Heart right ventricle (tissue), 16 donors: Measurements from ENCODE around the gene COL4A4. TPM values are rescaled to one million over a fixed set of nuclear protein-coding genes. Genes with fewer than 3 reads are reported as not detected.

Source experiments
- ATAC-seq, 8 donors: fragments of 200-7000 bp; cut with Tn5 transposase; one replicate each; pipeline ENCODE4 v1.9.1; 2020; ENCODE audit warnings: mild to moderate bottlenecking in 8 of 8, moderate library complexity in 8 of 8, moderate number of reproducible peaks in 1 of 8
- DNase-seq, 2 donors: peaks; one replicate each; pipeline ENCODE4 v3.0.0-alpha.2; 2020
- H3K27ac ChIP-seq, 10 donors: fragments of 200-600 bp; sonication (generic) in 2 of 10; one replicate each; pipeline versions ENCODE4 v1.5.0 to v1.8.0; 2020 to 2022; ENCODE audit warnings: mild to moderate bottlenecking in 3 of 10
- H3K27me3 ChIP-seq, 7 donors: fragments of 200-600 bp; one replicate each; pipeline ENCODE4 v1.8.0; 2021 to 2022; ENCODE audit warnings: mild to moderate bottlenecking in 2 of 7
- H3K36me3 ChIP-seq, 9 donors: fragments of 200-600 bp; sonication (generic) in 1 of 9; one replicate each; pipeline versions ENCODE4 v1.5.0 to v1.8.0; 2020 to 2022; ENCODE audit warnings: mild to moderate bottlenecking in 2 of 9
- H3K4me1 ChIP-seq, 9 donors: fragments of 200-600 bp; sonication (generic) in 1 of 9; one replicate each; pipeline versions ENCODE4 v1.5.0 to v1.8.0; 2020 to 2022; ENCODE audit warnings: mild to moderate bottlenecking in 4 of 9
- H3K4me3 ChIP-seq, 10 donors: fragments of 200-600 bp; sonication (generic) in 2 of 10; one replicate each; pipeline versions ENCODE4 v1.5.0 to v1.8.0; 2020 to 2022; ENCODE audit warnings: mild to moderate bottlenecking in 7 of 10, moderate library complexity in 2 of 10
- H3K9me3 ChIP-seq, 11 donors: fragments of 200-600 bp in 10 of 11; sonication (generic) in 2 of 11; one replicate each; pipeline versions ENCODE4 v1.5.0 to v1.8.0; 2013 to 2022; ENCODE audit warnings: mild to moderate bottlenecking in 2 of 11, control low read depth in 1 of 11, moderate library complexity in 1 of 11
- CTCF ChIP-seq, 9 donors: fragments of 200-600 bp; sonication (generic) in 2 of 9; IDR thresholded peaks; one replicate each; pipeline versions ENCODE4 v1.5.0 to v1.8.0; 2021 to 2022; ENCODE audit warnings: antibody characterized with exemption in 9 of 9, mild to moderate bottlenecking in 5 of 9, moderate library complexity in 1 of 9
- WGBS, 2 donors: extraction: QIAGEN DNeasy Blood & Tissue Kit; methylation state at CpG; one replicate each; pipeline ENCODE4 v1.1.7; 2013; ENCODE audit warnings: inconsistent platforms in 1 of 2; 5-methylcytosine and 5-hydroxymethylcytosine counted together
- intact Hi-C, 10 donors: fragments of 100-400 bp; cut with DNase I; formaldehyde crosslinking; loops; one replicate each; pipeline versions ENCODE4 v1.11.1 to v1.14.2; 2022
- polyA plus RNA-seq, 2 donors: library from polyadenylated mRNA; stranded (reverse); fragments of 200-250 nt; gene quantifications; one replicate each; pipeline ENCODE4 v1.2.3, GENCODE V29; 2013
- total RNA-seq, 10 donors: library from RNA; stranded (reverse); fragmentation: NEBNext Ultra II Directional in 3 of 10; extraction: Animal tissue kit (Norgen Biotek cat#: 25700) in 3 of 10; gene quantifications; one replicate each; pipeline versions ENCODE4 v1.2.1 to v1.2.4, GENCODE V29; 2021 to 2023
- donor health status: Arrhythmogenic right ventricular cardiomyopathy.
- donor health status: ischemic (EF 13 %, LVEDD 7.1; RV severe dilation, severe dysfunction).
- donor health status: healthy with polysubstance abuse.
- donor health status: DM: no; HTN: yes; CAD: no.
- donor health status: DM: no; HTN: no; CAD: no.
- donor health status: ischemic (EF 25% LVEDD 6.9; RV normal size, moderate dysfunction).
- donor health status: ischemic (EF 25% LVEDD 5.7; RV mildly dilated, moderate dysfunction).
- donor health status: healthy.
- donor health status: DM: yes; HTN: yes; CAD: no.
- donor health status: Ischemic cardiomyopathy.
- donor health status: ischemic (EF 35%, LVEDD 5.7; RV mildly dilated, moderate dysfunction).
- donor health status: nonischemic (EF 11% LVEDD 7.7; RV severe dilation, severe dysfunction).
- donor health status: DM: yes; HTN: yes; CAD: no.
- donor health status: PGD.
- donor health status: ischemic (EF 29% LVEDD 5.4; RV normal size, mild dysfunction).
- donor health status: nonischemic (EF 23%, LVEDD 6.1; RV moderate dilation, normal function).

The COL4A4 gene
- total and polyA plus RNA-seq, 12 donors = 0.84 to 11.4 (median 4.1) TPM

GRCh38 chr2:226994775-226995174 lies 169.2 kb downstream of the COL4A4 start:
- WGBS, 2 donors = 84 to 95% methylated on average over 4 of the region's 4 CpGs
- H3K27ac ChIP-seq = no peak overlapping the region
- H3K4me1 ChIP-seq = peaks cover 0 to 6% (median 0%) of the 10 kb centered on the region in 9 donors
- no peak overlapping the region for H3K4me3 ChIP-seq
- no peaks in the 10 kb centered on the region for H3K27me3 ChIP-seq
- intact Hi-C loops = loop anchor here in 1 of 10 donors (10.0 kb wide), 1 partner anchor 1110 kb away; no protein-coding TSS in a partner anchor
- DNase-seq = no peak
- no peak for TF ChIP-seq CTCF (IDR thresholded peaks at IDR 0.05)
- ATAC-seq = no peak
- no peaks in the 10 kb centered on the region for H3K9me3 ChIP-seq
- H3K36me3 ChIP-seq = peaks cover 0 to 51% (median 15%) of the 10 kb centered on the region in 9 donors

- WGBS, 2 donors = 76 to 80% methylated on average over 4 of the region's 4 CpGs
These were observed 170.8 kb downstream of the COL4A4 start for GRCh38 chr2:226993171-226993570.

GRCh38 chr2:226991663-226992062 lies 172.3 kb downstream of the COL4A4 start:
- DNase-seq (no peak), ATAC-seq (no peak)
- H3K27me3 ChIP-seq = no peaks in the 10 kb centered on the region
- peaks cover 0 to 28% (median 10%) of the 10 kb centered on the region in 9 donors for H3K36me3 ChIP-seq
- intact Hi-C loops = loop anchor here in 1 of 10 donors (10.0 kb wide), 1 partner anchor 1107 kb away; no protein-coding TSS in a partner anchor
- H3K9me3 ChIP-seq = peaks cover 0 to 2% (median 0%) of the 10 kb centered on the region in 11 donors
- WGBS, 2 donors = 85 to 88% methylated on average over 2 of the region's 2 CpGs
- no peak overlapping the region for H3K4me3 ChIP-seq
- no peak overlapping the region for H3K27ac ChIP-seq
- peaks cover 0 to 6% (median 0%) of the 10 kb centered on the region in 9 donors for H3K4me1 ChIP-seq
- no peak for TF ChIP-seq CTCF (IDR thresholded peaks at IDR 0.05)

More at GRCh38 chr2:226993171-226993570, 170.8 kb downstream of the COL4A4 start:
- no peak for ATAC-seq
- no peak for DNase-seq
- no peak overlapping the region for H3K27ac ChIP-seq
- peaks cover 0 to 36% (median 10%) of the 10 kb centered on the region in 9 donors for H3K36me3 ChIP-seq
- no peaks in the 10 kb centered on the region for H3K9me3 ChIP-seq
- H3K4me1 ChIP-seq = peaks cover 0 to 6% (median 0%) of the 10 kb centered on the region in 9 donors
- TF ChIP-seq CTCF (IDR thresholded peaks at IDR 0.05) = no peak
- intact Hi-C loops = loop anchor here in 1 of 10 donors (10.0 kb wide), 1 partner anchor 1108 kb away; no protein-coding TSS in a partner anchor
- H3K4me3 ChIP-seq = no peak overlapping the region
- no peaks in the 10 kb centered on the region for H3K27me3 ChIP-seq

GRCh38 chr2:226985583-226985946 lies 178.4 kb downstream of the COL4A4 start:
- H3K27ac ChIP-seq = no peak overlapping the region
- H3K36me3 ChIP-seq = peaks cover 0 to 7% (median 0%) of the 10 kb centered on the region in 9 donors
- DNase-seq (no peak), ATAC-seq (no peak)
- H3K4me3 ChIP-seq = no peak overlapping the region
- intact Hi-C loops = loop anchor here in 9 of 10 donors (2.0 to 10.0 kb wide), 14 partner anchors 151 to 1318 kb away; partner anchors contain the start of gene RHBDD1 (in 2 of the 9)
- H3K9me3 ChIP-seq = peaks cover 0 to 3% (median 0%) of the 10 kb centered on the region in 11 donors
- WGBS, 2 donors = 37 to 49% methylated on average over 5 of the region's 5 CpGs
- TF ChIP-seq CTCF (IDR thresholded peaks at IDR 0.05) = no peak
- no peaks in the 10 kb centered on the region for H3K27me3 ChIP-seq
- H3K4me1 ChIP-seq = peaks cover 0 to 25% (median 6%) of the 10 kb centered on the region in 9 donors
